Stimulated activated CD4-positive, alpha-beta T cell treated with anti-CD3 and anti-CD28 coated beads, Interleukin-4, amount 100 ng/mL, for 24 hours (primary cell): ENCODE results near the gene CCDC201.

Source experiments
- DNase-seq: peaks from one replicate; pipeline ENCODE4 v3.0.0-alpha.2; 2020

Gene CCDC201

GRCh38 chr7:45873035-45873354, at the start of gene CCDC201:
CCDC201 (minus strand) TSS chr7:45873082; CDS start chr7:45873007, 75 bp downstream.
- no peak for DNase-seq

GRCh38 chr7:45921699-45922519, 49.0 kb upstream of the CCDC201 start:
- DNase-seq, result no peak

- DNase-seq, result no peak
Measured at GRCh38 chr7:45921381-45921698, 48.5 kb upstream of the CCDC201 start.

GRCh38 chr7:45920502-45921380, 47.9 kb upstream of the CCDC201 start, which contains the start of gene IGFBP3:
IGFBP3 (minus strand) TSS chr7:45921272; CDS start chr7:45921140, 132 bp downstream.
- DNase-seq, result no peak

- DNase-seq, result no peak
Measured at GRCh38 chr7:45919993-45920459, 47.1 kb upstream of the CCDC201 start.

GRCh38 chr7:45919231-45919784, 46.4 kb upstream of the CCDC201 start:
- no peak for DNase-seq

GRCh38 chr7:45918556-45918955, 45.7 kb upstream of the CCDC201 start:
- DNase-seq, result no peak

- DNase-seq, result peak; percentile 75
Measured at GRCh38 chr7:45917658-45918057, 44.8 kb upstream of the CCDC201 start.

- DNase-seq, result no peak
Measured at GRCh38 chr7:45917064-45917463, 44.2 kb upstream of the CCDC201 start.

GRCh38 chr7:45915606-45916005, 42.7 kb upstream of the CCDC201 start:
- no peak for DNase-seq

GRCh38 chr7:45914911-45915310, 42.0 kb upstream of the CCDC201 start:
- no peak for DNase-seq

- no peak for DNase-seq
Measured at GRCh38 chr7:45912972-45913371, 40.1 kb upstream of the CCDC201 start.

GRCh38 chr7:45911311-45911710, 38.4 kb upstream of the CCDC201 start:
- no peak for DNase-seq

GRCh38 chr7:45910855-45911254, 38.0 kb upstream of the CCDC201 start:
- no peak for DNase-seq

GRCh38 chr7:45909561-45909960, 36.7 kb upstream of the CCDC201 start:
- no peak for DNase-seq

GRCh38 chr7:45902820-45903219, 29.9 kb upstream of the CCDC201 start:
- DNase-seq, result no peak

- no peak for DNase-seq
Measured at GRCh38 chr7:45901566-45901965, 28.7 kb upstream of the CCDC201 start.

GRCh38 chr7:45898222-45898621, 25.3 kb upstream of the CCDC201 start:
- DNase-seq, result no peak

GRCh38 chr7:45897042-45897690, 24.3 kb upstream of the CCDC201 start:
- no peak for DNase-seq

GRCh38 chr7:45894665-45895062, 21.8 kb upstream of the CCDC201 start:
- no peak for DNase-seq

GRCh38 chr7:45893996-45894664, 21.2 kb upstream of the CCDC201 start:
- no peak for DNase-seq

- no peak for DNase-seq
Measured at GRCh38 chr7:45893374-45893995, 20.6 kb upstream of the CCDC201 start.
